Keratinocyte (primary cell): ENCODE measurements around the gene SNAI3.

Experiments
- EZH2 ChIP-seq: IDR thresholded peaks from one replicate; pipeline ENCODE4 v1.6.1; 2012; ENCODE audit warnings: inconsistent platforms, mild to moderate bottlenecking, low read length, moderate library complexity
- TF ChIP-seq, protein P1 (sequence below), 3 experiments: IDR thresholded peaks in 1 of 3; conservative IDR thresholded peaks in 1 of 3; optimal IDR thresholded peaks in 1 of 3; 2 replicates in 2 of 3; 3 replicates in 1 of 3; pipeline versions ENCODE3 to v1.5.1; 2011; ENCODE audit warnings: low read length in 3 of 3, mild to moderate bottlenecking in 3 of 3, moderate library complexity in 2 of 3, control low read depth in 1 of 3, inconsistent platforms in 1 of 3; ENCODE audit not compliant: insufficient read depth in 2 of 3; ENCODE audit errors: extremely low read depth in 1 of 3

DNA sequence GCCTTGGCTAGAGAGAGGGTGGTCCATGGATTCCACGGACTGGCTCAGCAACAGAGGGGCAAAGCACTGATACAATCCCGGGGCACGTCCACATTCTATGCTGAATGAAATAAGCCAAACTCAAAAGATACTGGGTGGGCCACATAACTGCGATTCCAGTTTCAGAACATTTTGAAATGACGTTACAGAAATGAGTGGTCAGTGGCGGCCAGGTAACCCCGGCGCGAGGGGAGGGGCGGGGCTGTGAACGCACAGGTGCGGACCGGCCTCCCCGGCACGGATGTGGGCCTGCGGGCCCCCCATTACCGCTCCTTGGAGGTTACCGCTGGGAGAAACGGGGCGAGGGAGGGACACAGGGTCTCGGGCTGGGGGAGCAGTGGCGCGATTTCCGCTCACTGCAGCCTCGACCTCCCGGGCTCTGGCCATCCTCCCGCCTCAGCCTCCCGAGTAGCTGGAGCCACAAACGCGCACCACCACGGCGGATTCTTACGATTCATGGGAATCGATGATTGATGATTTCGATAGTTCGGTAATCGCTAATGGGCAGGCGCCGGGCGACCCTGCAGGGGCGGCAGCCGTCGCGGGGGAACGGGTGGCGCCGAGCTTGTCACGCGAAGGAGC, 24.0 kb downstream of the SNAI3 start:
- TF ChIP-seq, protein P1, sequence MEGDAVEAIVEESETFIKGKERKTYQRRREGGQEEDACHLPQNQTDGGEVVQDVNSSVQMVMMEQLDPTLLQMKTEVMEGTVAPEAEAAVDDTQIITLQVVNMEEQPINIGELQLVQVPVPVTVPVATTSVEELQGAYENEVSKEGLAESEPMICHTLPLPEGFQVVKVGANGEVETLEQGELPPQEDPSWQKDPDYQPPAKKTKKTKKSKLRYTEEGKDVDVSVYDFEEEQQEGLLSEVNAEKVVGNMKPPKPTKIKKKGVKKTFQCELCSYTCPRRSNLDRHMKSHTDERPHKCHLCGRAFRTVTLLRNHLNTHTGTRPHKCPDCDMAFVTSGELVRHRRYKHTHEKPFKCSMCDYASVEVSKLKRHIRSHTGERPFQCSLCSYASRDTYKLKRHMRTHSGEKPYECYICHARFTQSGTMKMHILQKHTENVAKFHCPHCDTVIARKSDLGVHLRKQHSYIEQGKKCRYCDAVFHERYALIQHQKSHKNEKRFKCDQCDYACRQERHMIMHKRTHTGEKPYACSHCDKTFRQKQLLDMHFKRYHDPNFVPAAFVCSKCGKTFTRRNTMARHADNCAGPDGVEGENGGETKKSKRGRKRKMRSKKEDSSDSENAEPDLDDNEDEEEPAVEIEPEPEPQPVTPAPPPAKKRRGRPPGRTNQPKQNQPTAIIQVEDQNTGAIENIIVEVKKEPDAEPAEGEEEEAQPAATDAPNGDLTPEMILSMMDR (optimal IDR thresholded peaks at IDR 0.05 in 1 of 3, IDR thresholded peaks at IDR 0.05 in 1 of 3, conservative IDR thresholded peaks at IDR 0.05 in 1 of 3; ENCODE audit: extremely low read depth in 1 of 3, insufficient read depth in 2 of 3, low read length in 3 of 3), result no peak
- no peak for TF ChIP-seq EZH2
